Fibroblast of lung (primary cell): ENCODE results near the gene ALG12.

Experiments
- EZH2 ChIP-seq: IDR thresholded peaks from 2 replicates; pipeline ENCODE4 v1.5.1; 2012; ENCODE audit warnings: low read length, control low read depth, mild to moderate bottlenecking; ENCODE audit errors: missing control alignments
- TF ChIP-seq, protein P1 (sequence below), 2 donors: IDR thresholded peaks in 1 of 2; conservative IDR thresholded peaks in 1 of 2; 1 replicate in 1 of 2; 2 replicates in 1 of 2; pipeline ENCODE4 v1.5.1; 2011 to 2012; ENCODE audit warnings: low read length in 2 of 2, control low read depth in 1 of 2, inconsistent platforms in 1 of 2, low read depth in 1 of 2, mild to moderate bottlenecking in 1 of 2

DNA sequence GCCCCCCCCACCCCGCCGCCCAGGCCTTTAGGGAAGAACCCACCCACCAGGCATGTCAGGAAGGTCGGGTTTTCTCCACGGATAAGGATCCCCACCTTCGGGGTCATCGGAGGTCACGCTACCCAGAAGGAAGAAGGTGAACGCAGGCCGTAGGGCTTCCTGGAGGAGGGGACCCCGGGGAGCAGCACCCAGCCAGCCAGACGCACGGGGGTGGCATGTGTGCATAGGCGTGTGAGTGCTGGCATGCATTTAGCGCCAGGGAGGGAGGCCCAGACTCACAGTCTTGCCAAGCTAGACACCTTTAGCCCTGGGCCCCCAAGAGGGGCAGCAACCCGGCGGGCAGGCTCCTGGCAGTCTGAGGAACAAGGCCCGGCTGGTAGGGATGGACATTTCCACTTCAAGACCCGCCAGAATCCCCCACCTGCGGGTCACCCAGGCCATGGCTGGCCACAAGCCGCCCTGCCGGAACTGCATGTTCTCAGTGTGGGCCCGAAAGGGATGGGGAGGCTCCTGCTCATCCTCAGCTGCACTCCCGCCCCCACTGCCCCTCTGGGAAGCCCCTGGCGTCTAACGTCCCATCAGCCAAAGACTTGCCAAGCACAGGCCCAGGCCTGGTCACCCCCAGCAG is 25.6 kb upstream of the ALG12 start:
- TF ChIP-seq, protein P1, sequence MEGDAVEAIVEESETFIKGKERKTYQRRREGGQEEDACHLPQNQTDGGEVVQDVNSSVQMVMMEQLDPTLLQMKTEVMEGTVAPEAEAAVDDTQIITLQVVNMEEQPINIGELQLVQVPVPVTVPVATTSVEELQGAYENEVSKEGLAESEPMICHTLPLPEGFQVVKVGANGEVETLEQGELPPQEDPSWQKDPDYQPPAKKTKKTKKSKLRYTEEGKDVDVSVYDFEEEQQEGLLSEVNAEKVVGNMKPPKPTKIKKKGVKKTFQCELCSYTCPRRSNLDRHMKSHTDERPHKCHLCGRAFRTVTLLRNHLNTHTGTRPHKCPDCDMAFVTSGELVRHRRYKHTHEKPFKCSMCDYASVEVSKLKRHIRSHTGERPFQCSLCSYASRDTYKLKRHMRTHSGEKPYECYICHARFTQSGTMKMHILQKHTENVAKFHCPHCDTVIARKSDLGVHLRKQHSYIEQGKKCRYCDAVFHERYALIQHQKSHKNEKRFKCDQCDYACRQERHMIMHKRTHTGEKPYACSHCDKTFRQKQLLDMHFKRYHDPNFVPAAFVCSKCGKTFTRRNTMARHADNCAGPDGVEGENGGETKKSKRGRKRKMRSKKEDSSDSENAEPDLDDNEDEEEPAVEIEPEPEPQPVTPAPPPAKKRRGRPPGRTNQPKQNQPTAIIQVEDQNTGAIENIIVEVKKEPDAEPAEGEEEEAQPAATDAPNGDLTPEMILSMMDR (conservative IDR thresholded peaks at IDR 0.05 in 1 of 2, IDR thresholded peaks at IDR 0.05 in 1 of 2; ENCODE audit: low read depth in 1 of 2, low read length in 2 of 2), result no peak
- TF ChIP-seq EZH2, result no peak
